AG09309 (cell line): ENCODE measurements around the gene UGT1A9.
"Not testable (repeated sequence)": the region's sequence is repeated elsewhere in the genome, so short reads cannot be mapped to it uniquely, and the experiment has no call there.

ENCODE experiments used
- DNase-seq: peaks from one replicate; pipeline ENCODE4 v3.0.0-alpha.2; 2010; ENCODE audit warnings: low read depth
- H3K4me3 ChIP-seq: 2 replicates; pipeline ENCODE4 v1.5.1; 2011; ENCODE audit warnings: mild to moderate bottlenecking, low read depth, low read length, moderate library complexity; ENCODE audit not compliant: control insufficient read depth
- TF ChIP-seq, protein P1 (sequence below): IDR thresholded peaks from 2 replicates; pipeline ENCODE4 v1.5.1; 2011; ENCODE audit warnings: mild to moderate bottlenecking, low read depth, low read length, inconsistent platforms; ENCODE audit not compliant: insufficient read depth, control insufficient read depth; ENCODE audit errors: missing control alignments

The UGT1A9 gene

GRCh38 chr2:233671290-233672161, at the start of gene UGT1A9:
UGT1A9 (plus strand) TSS chr2:233671898; CDS start chr2:233671935, 37 bp downstream.
- TF ChIP-seq, protein P1, sequence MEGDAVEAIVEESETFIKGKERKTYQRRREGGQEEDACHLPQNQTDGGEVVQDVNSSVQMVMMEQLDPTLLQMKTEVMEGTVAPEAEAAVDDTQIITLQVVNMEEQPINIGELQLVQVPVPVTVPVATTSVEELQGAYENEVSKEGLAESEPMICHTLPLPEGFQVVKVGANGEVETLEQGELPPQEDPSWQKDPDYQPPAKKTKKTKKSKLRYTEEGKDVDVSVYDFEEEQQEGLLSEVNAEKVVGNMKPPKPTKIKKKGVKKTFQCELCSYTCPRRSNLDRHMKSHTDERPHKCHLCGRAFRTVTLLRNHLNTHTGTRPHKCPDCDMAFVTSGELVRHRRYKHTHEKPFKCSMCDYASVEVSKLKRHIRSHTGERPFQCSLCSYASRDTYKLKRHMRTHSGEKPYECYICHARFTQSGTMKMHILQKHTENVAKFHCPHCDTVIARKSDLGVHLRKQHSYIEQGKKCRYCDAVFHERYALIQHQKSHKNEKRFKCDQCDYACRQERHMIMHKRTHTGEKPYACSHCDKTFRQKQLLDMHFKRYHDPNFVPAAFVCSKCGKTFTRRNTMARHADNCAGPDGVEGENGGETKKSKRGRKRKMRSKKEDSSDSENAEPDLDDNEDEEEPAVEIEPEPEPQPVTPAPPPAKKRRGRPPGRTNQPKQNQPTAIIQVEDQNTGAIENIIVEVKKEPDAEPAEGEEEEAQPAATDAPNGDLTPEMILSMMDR, result no peak
- no peak for DNase-seq
- H3K4me3 ChIP-seq, result no peak within 1 kb of the TSS

- no peak overlapping the region for H3K4me3 ChIP-seq
- TF ChIP-seq, protein P1, result no peak
- no peak for DNase-seq
Measured at GRCh38 chr2:233627331-233628025, 44.2 kb upstream of the UGT1A9 start.

GRCh38 chr2:233636306-233636705, 35.4 kb upstream of the UGT1A9 start, which contains the start of gene UGT1A10:
UGT1A10 (plus strand) TSS chr2:233636448; CDS start chr2:233636523, 75 bp downstream.
- H3K4me3 ChIP-seq, DNase-seq: not testable (repeated sequence)

DNA sequence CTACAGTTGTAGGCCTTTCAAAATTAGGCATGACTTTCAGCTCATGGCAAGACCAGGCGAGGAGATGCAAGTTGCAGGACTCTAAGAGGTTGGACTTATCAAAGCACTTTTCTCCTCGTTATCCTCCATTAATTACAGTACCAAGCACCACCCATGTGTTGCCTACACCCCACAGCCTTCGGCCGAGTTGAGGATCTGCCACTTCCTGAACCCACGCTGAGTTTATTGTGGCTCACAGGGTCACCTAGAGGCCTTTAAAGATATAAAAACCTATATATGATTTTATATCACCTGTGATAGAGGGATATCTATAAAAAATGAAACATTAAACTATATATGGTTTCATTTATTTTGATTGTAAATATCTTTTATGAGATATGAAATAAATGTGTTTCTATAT, 32.9 kb upstream of the UGT1A9 start:
- no peak for DNase-seq
- TF ChIP-seq, protein P1, result no peak

GRCh38 chr2:233639860-233640259, 31.8 kb upstream of the UGT1A9 start:
- H3K4me3 ChIP-seq, result no peak overlapping the region
- TF ChIP-seq, protein P1, result no peak
- DNase-seq, result no peak

More for the DNA sequence above, 32.9 kb upstream of the UGT1A9 start:
- no peak overlapping the region for H3K4me3 ChIP-seq

- H3K4me3 ChIP-seq, result no peak overlapping the region
- no peak for DNase-seq
- TF ChIP-seq, protein P1, result peak; percentile 18
Measured at GRCh38 chr2:233643128-233643527, 28.6 kb upstream of the UGT1A9 start.

GRCh38 chr2:233646033-233646432, 25.7 kb upstream of the UGT1A9 start:
- not testable (repeated sequence) for DNase-seq, H3K4me3 ChIP-seq
